K562 (cell line): ENCODE measurements around the gene WDR90. TPM values are rescaled to one million over a fixed set of nuclear protein-coding genes. Genes with fewer than 3 reads are reported as not detected.

Source experiments
- BRCA1 ChIP-seq, 2 experiments: fragments of 450-650 bp in 1 of 2; sonication (generic) in 1 of 2; formaldehyde crosslinking in 1 of 2; IDR thresholded peaks; 2 replicates each; pipeline versions ENCODE4 v1.5.0 to v1.6.1; 2017 to 2020; ENCODE audit warnings: mild to moderate bottlenecking in 1 of 2, missing genetic modification reagents in 1 of 2
- CREB1 ChIP-seq, 2 experiments: sonication (generic) in 1 of 2; formaldehyde crosslinking in 1 of 2; IDR thresholded peaks; 2 replicates each; pipeline versions ENCODE4 v1.6.1 to v1.8.0; 2012 to 2022; ENCODE audit warnings: inconsistent platforms in 1 of 2, mild to moderate bottlenecking in 1 of 2, missing genetic modification reagents in 1 of 2, moderate library complexity in 1 of 2
- DDX20 ChIP-seq: fragments of 450-650 bp; IDR thresholded peaks from 2 replicates; pipeline ENCODE4 v1.6.1; 2016; ENCODE audit warnings: missing genetic modification characterization, low read depth, mild to moderate bottlenecking, missing compliant biosample characterization, moderate library complexity
- DMBX1 ChIP-seq: fragments of 250-450 bp; sonication (Bioruptor Pico); IDR thresholded peaks from 2 replicates; pipeline ENCODE4 v1.8.0; 2022; ENCODE audit warnings: inconsistent platforms, mild to moderate bottlenecking, moderate library complexity, borderline replicate concordance
- ELF1 ChIP-seq: fragments of 200-800 bp; sonication (Bioruptor generic); IDR thresholded peaks from 2 replicates; pipeline ENCODE4 v1.6.1; 2016; ENCODE audit warnings: missing genetic modification characterization, missing compliant biosample characterization
- FOXP1 ChIP-seq: sonication (generic); formaldehyde crosslinking; IDR thresholded peaks from 2 replicates; pipeline ENCODE4 v1.8.0; 2022; ENCODE audit warnings: mild to moderate bottlenecking, missing genetic modification reagents
- GABPA ChIP-seq: fragments of 200-800 bp; sonication (Bioruptor generic); conservative IDR thresholded peaks from 2 replicates; pipeline ENCODE4 v1.6.1; 2016; ENCODE audit warnings: low read depth, missing genetic modification characterization, missing compliant biosample characterization
- RAD51 ChIP-seq: fragments of 450-650 bp; IDR thresholded peaks from 2 replicates; pipeline ENCODE4 v1.7.1; 2016; ENCODE audit warnings: low read depth, mild to moderate bottlenecking, borderline replicate concordance
- RCOR1 ChIP-seq, 2 experiments: IDR thresholded peaks; 2 replicates each; pipeline ENCODE4 v1.6.1; 2012; ENCODE audit warnings: low read depth in 2 of 2, low read length in 2 of 2, borderline replicate concordance in 1 of 2, improper control_type of control experiment in 1 of 2
- SMARCA5 ChIP-seq: fragments of 450-650 bp; IDR thresholded peaks from 2 replicates; pipeline ENCODE4 v1.6.1; 2016
- SRSF9 ChIP-seq: fragments of 200-400 bp; formaldehyde crosslinking; IDR thresholded peaks from 2 replicates; pipeline ENCODE4 v1.6.1; 2017; ENCODE audit warnings: low read depth, low read length, borderline replicate concordance
- TAF15 ChIP-seq: fragments of 200-400 bp; formaldehyde crosslinking; IDR thresholded peaks from 2 replicates; pipeline ENCODE4 v1.6.1; 2017; ENCODE audit warnings: mild to moderate bottlenecking, low read depth, low read length, moderate library complexity
- U2AF1 ChIP-seq: fragments of 200-400 bp; formaldehyde crosslinking; optimal IDR thresholded peaks from 2 replicates; pipeline ENCODE3; 2017; ENCODE audit warnings: mild to moderate bottlenecking, low read depth, low read length, moderate library complexity
- ZBED1 ChIP-seq: IDR thresholded peaks from 2 replicates; pipeline ENCODE4 v1.6.1; 2014
- ZBTB17 ChIP-seq: fragments of 450-650 bp; formaldehyde crosslinking; IDR thresholded peaks from 2 replicates; pipeline ENCODE4 v1.4.0; 2020; ENCODE audit warnings: mild to moderate bottlenecking
- ZKSCAN8 ChIP-seq: fragments of 200-800 bp; sonication (Bioruptor generic); IDR thresholded peaks from 2 replicates; pipeline ENCODE4 v1.6.1; 2016; ENCODE audit warnings: missing genetic modification characterization, missing compliant biosample characterization
- ZNF785 ChIP-seq: fragments of 250-450 bp; sonication (Bioruptor Pico); IDR thresholded peaks from 2 replicates; pipeline ENCODE4 v1.4.0; 2020; ENCODE audit warnings: mild to moderate bottlenecking
- ZSCAN29 ChIP-seq: fragments of 450-650 bp; IDR thresholded peaks from 2 replicates; pipeline ENCODE4 v1.6.1; 2017
- polyA plus RNA-seq, 8 experiments: library from polyadenylated mRNA; depleted of rRNA in 4 of 8; stranded (reverse) in 5 of 8; unstranded in 3 of 8; fragments of >200 nt; fragmentation: Nextera tagmentation in 2 of 8; fragmentation: Illumina TruSeq in 1 of 8; extraction: Ambion mirVana in 2 of 8; extraction: Trizol in 1 of 8; gene quantifications; 2 replicates each; pipeline versions ENCODE4 v1.2.1 to v1.2.3, GENCODE V29; 2011 to 2014; ENCODE audit warnings: inconsistent platforms in 1 of 8, missing spikeins in 1 of 8
- total RNA-seq, 7 experiments: library from RNA; depleted of rRNA in 6 of 7; stranded (reverse); fragments of >200 nt in 6 of 7; fragmentation: Illumina TruSeq in 2 of 7; extraction: Trizol in 2 of 7; gene quantifications; 2 replicates each; pipeline versions ENCODE4 v1.2.1 to v1.2.3, GENCODE V29; 2011 to 2021; ENCODE audit warnings: low replicate concordance in 1 of 7
- TF ChIP-seq, protein P1 (sequence below): fragments of 450-650 bp; conservative IDR thresholded peaks from 2 replicates; pipeline ENCODE4 v1.6.1; 2016; ENCODE audit warnings: missing genetic modification characterization, low read depth, mild to moderate bottlenecking, control low read depth, missing compliant biosample characterization
- TF ChIP-seq, protein P2 (sequence below): fragments of 250-450 bp; sonication (Bioruptor Pico); IDR thresholded peaks from 2 replicates; pipeline ENCODE4 v1.5.0; 2021; ENCODE audit warnings: mild to moderate bottlenecking, moderate library complexity
- TF ChIP-seq, protein P3 (sequence below): sonication (generic); formaldehyde crosslinking; IDR thresholded peaks from 2 replicates; pipeline ENCODE4 v1.9.0; 2022; ENCODE audit warnings: mild to moderate bottlenecking, missing genetic modification reagents
- TF ChIP-seq, protein P4 (sequence below): sonication (generic); formaldehyde crosslinking; IDR thresholded peaks from 2 replicates; pipeline ENCODE4 v1.8.0; 2022; ENCODE audit warnings: mild to moderate bottlenecking, missing genetic modification reagents

WDR90 gene
- total and polyA plus RNA-seq, 9 of the 15 experiments (the other 6 are each of a cell fraction or from before 2014, with no cell fraction given), result 0.44 to 12.6 (median 3.3) TPM

DNA sequence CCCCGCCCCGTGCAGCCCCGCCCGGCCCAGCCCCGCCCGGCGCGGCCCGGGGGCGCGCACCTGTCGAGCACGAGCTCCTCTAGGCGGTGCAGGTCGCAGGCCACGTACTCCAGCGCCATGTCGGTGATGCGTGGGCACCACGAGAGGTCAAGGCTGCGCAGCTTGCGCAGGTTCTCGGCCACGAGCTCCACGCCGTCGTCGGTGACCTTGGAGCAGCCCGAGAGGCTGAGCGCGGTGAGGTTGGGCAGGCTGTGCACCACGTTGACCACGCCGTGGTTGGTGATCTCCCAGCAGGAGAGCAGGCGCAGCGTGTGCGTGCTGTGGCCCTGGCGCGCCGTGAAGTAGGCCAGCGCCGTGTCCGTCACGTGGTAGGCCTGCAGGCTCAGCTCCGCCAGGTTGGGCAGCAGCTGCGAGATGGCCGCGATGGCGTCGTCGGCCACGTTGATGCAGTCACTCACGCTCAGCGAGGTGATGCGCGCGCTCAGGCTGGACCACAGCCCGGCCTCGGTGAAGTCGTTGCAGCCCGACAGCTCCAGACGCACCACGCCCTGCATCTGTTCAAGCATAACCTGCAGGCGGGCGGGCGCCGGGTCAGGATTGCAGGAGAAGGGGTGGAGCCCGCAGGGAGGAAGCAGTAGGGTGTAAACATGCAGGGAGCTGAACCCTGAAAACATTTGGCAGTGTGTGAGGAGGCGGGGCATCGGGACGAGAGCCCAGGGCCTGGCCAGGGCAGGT, 46.4 kb downstream of the WDR90 start (continued):
- TF ChIP-seq SMARCA5 (0 out of 2 replicates have a peak, but pooled peaks have one; percentile 25), BRCA1 (IDR thresholded peaks at IDR 0.05) (no peak), BRCA1 (CRISPR knock-in tag; IDR thresholded peaks at IDR 0.05) (peak; percentile 26; the same call in 1 of the 2 replicates), ZNF785 (CRISPR knock-in tag) (no peak), ZBTB17 (CRISPR knock-in tag) (no peak), TAF15 (no peak), GABPA (tag) (0 out of 2 replicates have a peak, but pooled peaks have one; percentile 32), SRSF9 (no peak), ELF1 (tag) (no peak), U2AF1 (peak; percentile 81), DDX20 (no peak), RCOR1 (IDR thresholded peaks at IDR 0.05; ENCODE audit: borderline replicate concordance in 1 of 2, low read depth in 2 of 2, low read length in 2 of 2) (peak in 1 of 2 experiments; percentile 28; a peak in 1 of 4 replicates), ZKSCAN8 (CRISPR knock-in tag) (no peak), FOXP1 (CRISPR knock-in tag) (peak; percentile 98), RAD51 (peak; percentile 78), DMBX1 (CRISPR knock-in tag) (no peak), CREB1 (IDR thresholded peaks at IDR 0.05) (no peak; the same call in 1 of the 2 replicates), CREB1 (CRISPR knock-in tag; IDR thresholded peaks at IDR 0.05) (peak; percentile 59; the same call in 1 of the 2 replicates), ZSCAN29 (no peak), ZBED1 (no peak)
- TF ChIP-seq, protein P1, sequence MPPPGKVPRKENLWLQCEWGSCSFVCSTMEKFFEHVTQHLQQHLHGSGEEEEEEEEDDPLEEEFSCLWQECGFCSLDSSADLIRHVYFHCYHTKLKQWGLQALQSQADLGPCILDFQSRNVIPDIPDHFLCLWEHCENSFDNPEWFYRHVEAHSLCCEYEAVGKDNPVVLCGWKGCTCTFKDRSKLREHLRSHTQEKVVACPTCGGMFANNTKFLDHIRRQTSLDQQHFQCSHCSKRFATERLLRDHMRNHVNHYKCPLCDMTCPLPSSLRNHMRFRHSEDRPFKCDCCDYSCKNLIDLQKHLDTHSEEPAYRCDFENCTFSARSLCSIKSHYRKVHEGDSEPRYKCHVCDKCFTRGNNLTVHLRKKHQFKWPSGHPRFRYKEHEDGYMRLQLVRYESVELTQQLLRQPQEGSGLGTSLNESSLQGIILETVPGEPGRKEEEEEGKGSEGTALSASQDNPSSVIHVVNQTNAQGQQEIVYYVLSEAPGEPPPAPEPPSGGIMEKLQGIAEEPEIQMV (tag), result no peak
- TF ChIP-seq, protein P2, sequence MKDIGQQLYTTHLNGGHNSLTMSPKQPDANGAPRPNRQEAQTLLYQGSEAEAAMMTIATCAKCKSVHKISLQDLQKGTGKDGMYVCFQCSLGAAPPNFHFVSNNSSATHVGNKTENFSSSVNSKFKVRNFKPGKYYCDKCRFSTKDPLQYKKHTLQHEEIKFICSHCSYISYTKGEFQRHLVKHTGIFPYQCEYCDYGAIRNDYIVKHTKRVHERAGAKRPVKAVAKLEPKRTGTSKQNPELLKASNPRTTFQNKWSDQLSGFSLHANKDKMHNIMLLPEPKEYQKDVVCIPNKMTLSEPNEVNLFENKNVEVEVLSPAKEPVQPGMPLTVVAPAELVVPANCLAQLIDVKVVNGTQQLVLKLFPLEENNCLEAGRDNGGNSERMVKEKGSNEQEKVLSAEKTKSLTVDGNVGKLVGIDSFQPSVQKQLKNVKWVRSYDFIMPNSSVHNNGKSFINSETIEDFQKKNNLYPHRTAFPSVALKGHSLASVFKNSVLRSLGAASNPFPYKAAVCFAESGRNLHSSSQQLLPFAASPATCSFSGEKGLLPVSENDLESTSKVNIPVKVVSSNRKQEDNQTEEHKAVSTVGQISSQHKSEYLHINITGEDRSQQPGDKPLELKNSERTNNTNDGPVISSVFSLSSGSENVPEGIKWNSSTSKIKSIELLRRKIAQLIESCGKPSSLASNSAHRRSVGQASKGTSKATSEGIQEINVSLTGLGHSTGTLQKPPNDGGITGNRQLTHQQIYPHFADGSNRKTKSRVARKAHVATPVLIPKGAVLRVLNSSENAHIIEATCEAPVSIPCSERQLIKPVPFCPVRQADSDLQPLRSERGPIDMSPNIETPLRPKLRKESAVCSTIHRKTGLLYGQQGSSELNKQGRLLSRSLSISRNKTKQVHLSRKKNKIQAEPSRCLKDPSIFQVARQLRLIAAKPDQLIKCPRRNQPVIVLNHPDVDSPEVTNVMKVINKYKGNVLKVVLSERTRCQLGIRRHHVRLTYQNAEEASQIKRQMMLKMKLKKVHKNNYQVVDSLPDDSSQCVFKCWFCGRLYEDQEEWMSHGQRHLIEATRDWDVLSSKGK (CRISPR knock-in tag), result no peak
- TF ChIP-seq, protein P3, sequence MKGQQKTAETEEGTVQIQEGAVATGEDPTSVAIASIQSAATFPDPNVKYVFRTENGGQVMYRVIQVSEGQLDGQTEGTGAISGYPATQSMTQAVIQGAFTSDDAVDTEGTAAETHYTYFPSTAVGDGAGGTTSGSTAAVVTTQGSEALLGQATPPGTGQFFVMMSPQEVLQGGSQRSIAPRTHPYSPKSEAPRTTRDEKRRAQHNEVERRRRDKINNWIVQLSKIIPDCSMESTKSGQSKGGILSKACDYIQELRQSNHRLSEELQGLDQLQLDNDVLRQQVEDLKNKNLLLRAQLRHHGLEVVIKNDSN (CRISPR knock-in tag), result peak; percentile 96
- TF ChIP-seq, protein P4, sequence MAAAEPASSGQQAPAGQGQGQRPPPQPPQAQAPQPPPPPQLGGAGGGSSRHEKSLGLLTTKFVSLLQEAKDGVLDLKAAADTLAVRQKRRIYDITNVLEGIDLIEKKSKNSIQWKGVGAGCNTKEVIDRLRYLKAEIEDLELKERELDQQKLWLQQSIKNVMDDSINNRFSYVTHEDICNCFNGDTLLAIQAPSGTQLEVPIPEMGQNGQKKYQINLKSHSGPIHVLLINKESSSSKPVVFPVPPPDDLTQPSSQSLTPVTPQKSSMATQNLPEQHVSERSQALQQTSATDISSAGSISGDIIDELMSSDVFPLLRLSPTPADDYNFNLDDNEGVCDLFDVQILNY (CRISPR knock-in tag), result peak; percentile 86; the same call in 1 of the 2 replicates
